ENCODE data around the gene FAM229A.
A peak's percentile ranks its signal among the peaks of the same experiment; 100 is the strongest.
"Not testable (repeated sequence)": the region's sequence is repeated elsewhere in the genome, so short reads cannot be mapped to it uniquely, and the experiment has no call there.

FAM229A gene

GRCh38 chr1:32377541-32378220 lies 15.4 kb upstream of the FAM229A start:
- no peak for DNase-seq (ENCODE audit: low read depth in 2 of 2)

- no peak for DNase-seq (ENCODE audit: low read depth in 2 of 2)
Measured at GRCh38 chr1:32376199-32376598, 13.9 kb upstream of the FAM229A start.

GRCh38 chr1:32373996-32374592 lies 11.8 kb upstream of the FAM229A start:
- DNase-seq (ENCODE audit: low read depth in 2 of 2) = no peak

GRCh38 chr1:32372149-32372756 lies 10.0 kb upstream of the FAM229A start:
- no peak for DNase-seq (ENCODE audit: low read depth in 2 of 2)

- DNase-seq (ENCODE audit: low read depth in 2 of 2) = no peak
Measured at GRCh38 chr1:32367912-32368635, 5.8 kb upstream of the FAM229A start.

- DNase-seq (ENCODE audit: low read depth in 2 of 2) = no peak
Measured at GRCh38 chr1:32365445-32365844, 3.2 kb upstream of the FAM229A start.

- DNase-seq (ENCODE audit: low read depth in 2 of 2) = no peak
Measured at GRCh38 chr1:32364836-32365235, 2.6 kb upstream of the FAM229A start.

GRCh38 chr1:32363713-32364112 lies 1.4 kb upstream of the FAM229A start:
- DNase-seq (ENCODE audit: low read depth in 2 of 2) = no peak

GRCh38 chr1:32361674-32362473 lies 411 bp downstream of the FAM229A start:
- DNase-seq (ENCODE audit: low read depth in 2 of 2) = no peak

GRCh38 chr1:32361308-32361673 lies 994 bp downstream of the FAM229A start:
- no peak for DNase-seq (ENCODE audit: low read depth in 2 of 2)

GRCh38 chr1:32358435-32358834 lies 3.9 kb downstream of the FAM229A start:
- DNase-seq (ENCODE audit: low read depth in 2 of 2) = no peak

- DNase-seq (ENCODE audit: low read depth in 2 of 2) = no peak
Measured at GRCh38 chr1:32357614-32358013, 4.7 kb downstream of the FAM229A start.

- no peak for DNase-seq (ENCODE audit: low read depth in 2 of 2)
Measured at GRCh38 chr1:32356478-32356877, 5.8 kb downstream of the FAM229A start.

GRCh38 chr1:32355778-32356177 lies 6.5 kb downstream of the FAM229A start:
- DNase-seq (ENCODE audit: low read depth in 2 of 2) = not testable (repeated sequence)

GRCh38 chr1:32353886-32354570 lies 8.3 kb downstream of the FAM229A start:
- no peak for DNase-seq (ENCODE audit: low read depth in 2 of 2)

- DNase-seq (ENCODE audit: low read depth in 2 of 2) = no peak
Measured at GRCh38 chr1:32353431-32353830, 8.9 kb downstream of the FAM229A start.

GRCh38 chr1:32352831-32353383 lies 9.4 kb downstream of the FAM229A start:
- no peak for DNase-seq (ENCODE audit: low read depth in 2 of 2)

GRCh38 chr1:32352239-32352745 lies 10.0 kb downstream of the FAM229A start:
- DNase-seq (ENCODE audit: low read depth in 2 of 2) = no peak

GRCh38 chr1:32351399-32352238 lies 10.7 kb downstream of the FAM229A start:
- DNase-seq (ENCODE audit: low read depth in 2 of 2) = peak; percentile 82 to 87

Measured in fibroblast of skin of left biceps (primary cell).